ENCODE results near the gene KRTAP1-1. TPM values are rescaled to one million over a fixed set of nuclear protein-coding genes. Genes with fewer than 3 reads are reported as not detected.

The KRTAP1-1 gene
- total RNA-seq, 1 experiment from 2014 or later = not detected

DNA sequence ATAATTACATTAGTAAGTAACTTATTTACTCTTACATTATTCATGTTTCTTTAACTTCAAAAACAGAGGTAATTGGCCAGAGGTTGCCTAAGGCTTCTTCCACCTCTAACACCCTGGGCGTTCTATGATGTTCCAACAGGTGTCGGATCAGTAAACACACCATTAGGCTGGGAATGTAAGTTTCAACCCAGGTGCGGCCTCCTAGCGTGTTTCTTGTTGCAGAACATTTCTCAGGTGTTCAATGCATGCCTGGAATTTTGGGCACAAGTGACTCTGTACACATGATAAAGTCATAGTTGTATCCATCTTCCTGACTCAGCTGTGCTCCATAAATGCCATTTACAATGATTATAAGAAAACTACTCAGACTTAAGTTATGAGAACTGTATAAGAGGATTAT is 12.8 kb upstream of the KRTAP1-1 start:
- no peaks in the 10 kb centered on the region for H3K9me2 ChIP-seq (replicated peaks; ENCODE audit: low read length)
- no peaks in the 10 kb centered on the region for H3K9me3 ChIP-seq (ENCODE audit: low read length)
- H2AFZ ChIP-seq (ENCODE audit: low read length) = no peak overlapping the region
- no peak overlapping the region for H3K9ac ChIP-seq (ENCODE audit: low read length)
- H3K36me3 ChIP-seq (ENCODE audit: low read depth, low read length) = no peaks in the 10 kb centered on the region
- intact Hi-C loops (cut with micrococcal nuclease) = no loop called here
- H3K4me1 ChIP-seq (ENCODE audit: insufficient read depth, low read length) = peaks cover 12% of the 10 kb centered on the region
- no peaks in the 10 kb centered on the region for H3F3A ChIP-seq (ENCODE audit: low read length, unreplicated experiment)
- H4K20me1 ChIP-seq (ENCODE audit: low read length) = no peaks in the 10 kb centered on the region
- ChIA-PET CTCF (no interaction called here), POLR2A (ENCODE audit: unreplicated experiment) (no interaction called here)
- no peak overlapping the region for H3K27ac ChIP-seq (ENCODE audit: low read length)
- ATAC-seq (no peak), DNase-seq (no peak)
- no peaks in the 10 kb centered on the region for H3K79me2 ChIP-seq (ENCODE audit: low read length)
- no peak overlapping the region for H3K4me2 ChIP-seq (ENCODE audit: low read length)
- H3K27me3 ChIP-seq (ENCODE audit: low read length) = no peaks in the 10 kb centered on the region
- no peak for TF ChIP-seq EZH2 (IDR thresholded peaks at IDR 0.05; ENCODE audit: low read length, unreplicated experiment)
- BruUV-seq (replicated peaks) = no TSS peak
- H3K4me3 ChIP-seq (ENCODE audit: low read length) = no peak overlapping the region

DNA sequence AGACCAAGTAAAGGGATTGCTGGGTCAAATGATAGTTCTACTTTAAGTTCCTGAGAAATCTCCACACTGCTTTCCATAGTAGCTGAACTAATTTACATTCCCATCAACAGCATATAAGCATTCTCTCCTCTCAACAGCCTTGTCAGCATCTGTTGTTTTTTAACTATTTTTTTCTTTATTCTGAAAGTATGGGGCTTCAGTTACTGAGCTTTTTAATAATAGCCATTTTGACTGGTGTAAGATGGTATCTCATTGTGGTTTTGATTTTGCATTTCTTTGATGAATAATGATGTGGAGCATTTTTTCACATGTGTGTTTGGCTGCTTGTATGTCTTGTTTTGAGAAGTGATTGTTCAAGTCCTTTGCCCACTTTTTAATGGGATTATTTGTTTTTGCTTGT is 11.3 kb upstream of the KRTAP1-1 start:
- no peak for DNase-seq
- no peak overlapping the region for H2AFZ ChIP-seq (ENCODE audit: low read length)
- H3K4me1 ChIP-seq (ENCODE audit: insufficient read depth, low read length) = peaks cover 15% of the 10 kb centered on the region
- H3K9ac ChIP-seq (ENCODE audit: low read length) = no peak overlapping the region
- H3K27ac ChIP-seq (ENCODE audit: low read length) = no peak overlapping the region
- no peaks in the 10 kb centered on the region for H4K20me1 ChIP-seq (ENCODE audit: low read length)
- ATAC-seq = no peak
- CTCF ChIA-PET = no interaction called here
- H3F3A ChIP-seq (ENCODE audit: low read length, unreplicated experiment) = peaks cover 5% of the 10 kb centered on the region
- POLR2A ChIA-PET (ENCODE audit: unreplicated experiment) = no interaction called here
- TF ChIP-seq EZH2 (IDR thresholded peaks at IDR 0.05; ENCODE audit: low read length, unreplicated experiment) = no peak
- no peak for TF ChIP-seq EZH2phosphoT487 (IDR thresholded peaks at IDR 0.05; ENCODE audit: borderline replicate concordance, low read length)
- no peak for TF ChIP-seq CTCF (conservative IDR thresholded peaks at IDR 0.05; ENCODE audit: low read depth, low read length)
- no peaks in the 10 kb centered on the region for H3K9me3 ChIP-seq (ENCODE audit: low read length)
- H3K4me2 ChIP-seq (ENCODE audit: low read length) = no peak overlapping the region
- no peaks in the 10 kb centered on the region for H3K9me2 ChIP-seq (replicated peaks; ENCODE audit: low read length)
- H3K27me3 ChIP-seq (ENCODE audit: low read length) = no peaks in the 10 kb centered on the region
- BruUV-seq (replicated peaks) = no TSS peak
- H3K4me3 ChIP-seq (ENCODE audit: low read length) = no peak overlapping the region
- no peaks in the 10 kb centered on the region for H3K36me3 ChIP-seq (ENCODE audit: low read depth, low read length)
- H3K79me2 ChIP-seq (ENCODE audit: low read length) = no peaks in the 10 kb centered on the region
- intact Hi-C loops (cut with micrococcal nuclease) = no loop called here

GRCh38 chr17:41049110-41049509 is 7.9 kb upstream of the KRTAP1-1 start:
- Histone ChIP-seq H3K9me3 (ENCODE audit: low read length) (no peaks in the 10 kb centered on the region), H3K4me3 (ENCODE audit: low read length) (peak overlapping the region; percentile 47), H2AFZ (ENCODE audit: low read length) (no peak overlapping the region), H3K4me2 (ENCODE audit: low read length) (peak overlapping the region; percentile 76), H3K9ac (ENCODE audit: low read length) (peak overlapping the region; percentile 10; the same call in 1 of the 2 replicates), H3K9me2 (replicated peaks; ENCODE audit: low read length) (no peaks in the 10 kb centered on the region), H3K4me1 (ENCODE audit: insufficient read depth, low read length) (peaks cover 15% of the 10 kb centered on the region), H3K79me2 (ENCODE audit: low read length) (no peaks in the 10 kb centered on the region), H3K36me3 (ENCODE audit: low read depth, low read length) (no peaks in the 10 kb centered on the region), H3F3A (ENCODE audit: low read length, unreplicated experiment) (peaks cover 5% of the 10 kb centered on the region), H3K27ac (ENCODE audit: low read length) (peak overlapping the region; percentile 80), H4K20me1 (ENCODE audit: low read length) (no peaks in the 10 kb centered on the region), H3K27me3 (ENCODE audit: low read length) (no peaks in the 10 kb centered on the region)
- POLR2A ChIA-PET (ENCODE audit: unreplicated experiment) = no interaction called here
- CTCF ChIA-PET = interaction anchor here (0.5 to 0.6 kb wide), 2 partner anchors 10 to 94 kb away, joined by 3 to 6 read pairs; no protein-coding TSS in a partner anchor
- intact Hi-C loops (cut with micrococcal nuclease) = no loop called here
- no TSS peak for BruUV-seq (replicated peaks)
- ATAC-seq (peak; percentile 90), DNase-seq (peak; percentile 80)
- TF ChIP-seq CTCF (conservative IDR thresholded peaks at IDR 0.05; ENCODE audit: low read depth, low read length) = no peak
- TF ChIP-seq EZH2phosphoT487 (IDR thresholded peaks at IDR 0.05; ENCODE audit: borderline replicate concordance, low read length) = no peak
- TF ChIP-seq EZH2 (IDR thresholded peaks at IDR 0.05; ENCODE audit: low read length, unreplicated experiment) = no peak

Data from PC-3 (cell line).